Sigmoid colon (tissue), 4 donors: Measurements from ENCODE around the gene RNASET2.

Experiments
- EP300 ChIP-seq, 4 donors: sonication (generic); formaldehyde crosslinking; IDR thresholded peaks; one replicate each; pipeline ENCODE4 v1.6.1; 2017; ENCODE audit warnings: antibody characterized with exemption in 4 of 4
- POLR2A ChIP-seq, 2 donors: fragments of 450-650 bp; IDR thresholded peaks; one replicate each; pipeline ENCODE4 v1.6.1; 2016; ENCODE audit warnings: antibody characterized with exemption in 2 of 2, mild to moderate bottlenecking in 2 of 2, moderate library complexity in 2 of 2
- POLR2AphosphoS5 ChIP-seq, 4 donors: sonication (generic); formaldehyde crosslinking; IDR thresholded peaks; one replicate each; pipeline ENCODE4 v1.6.1; 2017; ENCODE audit warnings: antibody characterized with exemption in 4 of 4
- TF ChIP-seq, protein P1 (sequence below), 4 experiments: fragments of 450-650 bp in 3 of 4; fragments of 200-600 bp in 1 of 4; IDR thresholded peaks; one replicate each; pipeline ENCODE4 v1.5.1; 2016 to 2019; ENCODE audit warnings: antibody characterized with exemption in 4 of 4, mild to moderate bottlenecking in 3 of 4, moderate library complexity in 2 of 4

- TF ChIP-seq, protein P1, sequence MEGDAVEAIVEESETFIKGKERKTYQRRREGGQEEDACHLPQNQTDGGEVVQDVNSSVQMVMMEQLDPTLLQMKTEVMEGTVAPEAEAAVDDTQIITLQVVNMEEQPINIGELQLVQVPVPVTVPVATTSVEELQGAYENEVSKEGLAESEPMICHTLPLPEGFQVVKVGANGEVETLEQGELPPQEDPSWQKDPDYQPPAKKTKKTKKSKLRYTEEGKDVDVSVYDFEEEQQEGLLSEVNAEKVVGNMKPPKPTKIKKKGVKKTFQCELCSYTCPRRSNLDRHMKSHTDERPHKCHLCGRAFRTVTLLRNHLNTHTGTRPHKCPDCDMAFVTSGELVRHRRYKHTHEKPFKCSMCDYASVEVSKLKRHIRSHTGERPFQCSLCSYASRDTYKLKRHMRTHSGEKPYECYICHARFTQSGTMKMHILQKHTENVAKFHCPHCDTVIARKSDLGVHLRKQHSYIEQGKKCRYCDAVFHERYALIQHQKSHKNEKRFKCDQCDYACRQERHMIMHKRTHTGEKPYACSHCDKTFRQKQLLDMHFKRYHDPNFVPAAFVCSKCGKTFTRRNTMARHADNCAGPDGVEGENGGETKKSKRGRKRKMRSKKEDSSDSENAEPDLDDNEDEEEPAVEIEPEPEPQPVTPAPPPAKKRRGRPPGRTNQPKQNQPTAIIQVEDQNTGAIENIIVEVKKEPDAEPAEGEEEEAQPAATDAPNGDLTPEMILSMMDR (IDR thresholded peaks at IDR 0.05), result no peak
- TF ChIP-seq POLR2A (IDR thresholded peaks at IDR 0.05) (no peak), EP300 (IDR thresholded peaks at IDR 0.05) (no peak), POLR2AphosphoS5 (IDR thresholded peaks at IDR 0.05) (no peak)
Observed at GRCh38 chr6:166957805-166958076, 1.4 kb upstream of the RNASET2 start.
